ENCODE results near the gene ASB3. TPM values are rescaled to one million over a fixed set of nuclear protein-coding genes. Genes with fewer than 3 reads are reported as not detected.
A peak's percentile ranks its signal among the peaks of the same experiment; 100 is the strongest.

The ASB3 gene
- total RNA-seq, 2 experiments from 2014 or later: 26.4 to 30.3 TPM

GRCh38 chr2:53802617-53803151, 15.9 kb upstream of the ASB3 start:
- Histone ChIP-seq H4K20me1 (ENCODE audit: insufficient read depth, low read length) (no peaks in the 10 kb centered on the region), H3K27ac (ENCODE audit: low read depth, low read length, poor library complexity, severe bottlenecking) (no peak overlapping the region), H2AFZ (ENCODE audit: low read length) (no peak overlapping the region), H3K36me3 (ENCODE audit: insufficient read depth, low read length) (peaks cover 72% of the 10 kb centered on the region), H3K4me1 (ENCODE audit: insufficient read depth, low read length, poor library complexity, severe bottlenecking) (no peaks in the 10 kb centered on the region), H3K4me2 (ENCODE audit: low read length) (no peak overlapping the region), H3K9me2 (ENCODE audit: insufficient read depth, low read length) (no peaks in the 10 kb centered on the region), H3K9me3 (ENCODE audit: low read length) (no peaks in the 10 kb centered on the region), H3K79me2 (ENCODE audit: insufficient read depth, low read depth, low read length) (no peaks in the 10 kb centered on the region), H3K4me3 (ENCODE audit: low read depth, low read length, poor library complexity, severe bottlenecking) (no peak overlapping the region)
- no TSS peak for BruUV-seq (replicated peaks)
- intact Hi-C loops (cut with micrococcal nuclease; ENCODE audit: unreplicated experiment): no loop called here
- ChIA-PET POLR2A (interaction anchor here (0.8 kb wide), 1 partner anchor 870 kb away, joined by 4 read pairs; no protein-coding TSS in a partner anchor), CTCF (ENCODE audit: unreplicated experiment) (no interaction called here)
- DNase-seq (ENCODE audit: low spot score): no peak
- no peak for TF ChIP-seq CTCF (conservative IDR thresholded peaks at IDR 0.05; ENCODE audit: low read length)
- no peak for TF ChIP-seq EZH2phosphoT487 (IDR thresholded peaks at IDR 0.05; ENCODE audit: borderline replicate concordance, low read depth, low read length)

- no peaks in the 10 kb centered on the region for H3K79me2 ChIP-seq (ENCODE audit: insufficient read depth, low read depth, low read length)
- TF ChIP-seq EZH2phosphoT487 (IDR thresholded peaks at IDR 0.05; ENCODE audit: borderline replicate concordance, low read depth, low read length) (no peak), CTCF (conservative IDR thresholded peaks at IDR 0.05; ENCODE audit: low read length) (no peak)
- ChIA-PET CTCF (ENCODE audit: unreplicated experiment) (no interaction called here), POLR2A (interaction anchor here (1.0 kb wide), 1 partner anchor 43 kb away, joined by 3 read pairs; no protein-coding TSS in a partner anchor)
- H3K9me2 ChIP-seq (ENCODE audit: insufficient read depth, low read length): no peaks in the 10 kb centered on the region
- no peaks in the 10 kb centered on the region for H3K4me1 ChIP-seq (ENCODE audit: insufficient read depth, low read length, poor library complexity, severe bottlenecking)
- no peak overlapping the region for H2AFZ ChIP-seq (ENCODE audit: low read length)
- intact Hi-C loops (cut with micrococcal nuclease; ENCODE audit: unreplicated experiment): no loop called here
- BruUV-seq (replicated peaks): TSS peak; percentile 16
- no peak overlapping the region for H3K4me3 ChIP-seq (ENCODE audit: low read depth, low read length, poor library complexity, severe bottlenecking)
- no peak overlapping the region for H3K27ac ChIP-seq (ENCODE audit: low read depth, low read length, poor library complexity, severe bottlenecking)
- no peaks in the 10 kb centered on the region for H3K9me3 ChIP-seq (ENCODE audit: low read length)
- H3K4me2 ChIP-seq (ENCODE audit: low read length): no peak overlapping the region
- no peak for DNase-seq (ENCODE audit: low spot score)
- H4K20me1 ChIP-seq (ENCODE audit: insufficient read depth, low read length): no peaks in the 10 kb centered on the region
- peaks cover 78% of the 10 kb centered on the region for H3K36me3 ChIP-seq (ENCODE audit: insufficient read depth, low read length)
Observed at GRCh38 chr2:53801547-53801946, 14.8 kb upstream of the ASB3 start.

- Histone ChIP-seq H3K79me2 (ENCODE audit: insufficient read depth, low read depth, low read length) (peaks cover 22% of the 10 kb centered on the region), H3K4me2 (ENCODE audit: low read length) (no peak overlapping the region), H3K9me2 (ENCODE audit: insufficient read depth, low read length) (no peaks in the 10 kb centered on the region), H3K27ac (ENCODE audit: low read depth, low read length, poor library complexity, severe bottlenecking) (no peak overlapping the region), H4K20me1 (ENCODE audit: insufficient read depth, low read length) (no peaks in the 10 kb centered on the region), H2AFZ (ENCODE audit: low read length) (no peak overlapping the region), H3K36me3 (ENCODE audit: insufficient read depth, low read length) (peaks cover 36% of the 10 kb centered on the region), H3K9me3 (ENCODE audit: low read length) (no peaks in the 10 kb centered on the region), H3K4me3 (ENCODE audit: low read depth, low read length, poor library complexity, severe bottlenecking) (no peak overlapping the region), H3K4me1 (ENCODE audit: insufficient read depth, low read length, poor library complexity, severe bottlenecking) (no peaks in the 10 kb centered on the region)
- ChIA-PET POLR2A (no interaction called here), CTCF (ENCODE audit: unreplicated experiment) (no interaction called here)
- TF ChIP-seq CTCF (conservative IDR thresholded peaks at IDR 0.05; ENCODE audit: low read length) (no peak), EZH2phosphoT487 (IDR thresholded peaks at IDR 0.05; ENCODE audit: borderline replicate concordance, low read depth, low read length) (no peak)
- BruUV-seq (replicated peaks): no TSS peak
- intact Hi-C loops (cut with micrococcal nuclease; ENCODE audit: unreplicated experiment): no loop called here
- DNase-seq (ENCODE audit: low spot score): no peak
Observed at GRCh38 chr2:53793821-53794220, 7.1 kb upstream of the ASB3 start.

Data from OCI-LY7 (cell line).